Measurements from ENCODE around the gene GEMIN5.

Gene GEMIN5

GRCh38 chr5:154873791-154874331 is 64.2 kb downstream of the GEMIN5 start:
- DNase-seq, result no peak

DNA sequence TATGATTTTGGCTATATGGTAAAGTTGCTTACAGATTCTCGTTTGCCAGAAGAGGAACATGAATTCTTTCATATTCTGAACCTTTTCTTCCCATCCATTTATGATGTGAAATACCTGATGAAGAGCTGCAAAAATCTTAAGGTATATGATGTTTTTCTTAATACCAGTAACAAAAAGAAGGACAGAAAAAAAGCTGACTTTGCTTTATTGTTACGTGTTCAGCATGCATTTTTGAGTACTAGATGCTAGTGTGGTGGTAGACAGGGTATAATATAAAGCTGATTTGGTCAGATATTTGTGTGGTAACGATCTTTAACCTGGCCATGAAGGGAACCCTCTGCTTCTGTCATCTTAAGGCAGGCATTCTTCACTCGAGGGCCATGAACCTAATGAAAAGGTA is 66.3 kb downstream of the GEMIN5 start:
- no peak for DNase-seq

GRCh38 chr5:154868702-154869101 is 69.3 kb downstream of the GEMIN5 start:
- no peak for DNase-seq

- DNase-seq, result no peak
These were observed 71.2 kb downstream of the GEMIN5 start for GRCh38 chr5:154866841-154867240.

DNA sequence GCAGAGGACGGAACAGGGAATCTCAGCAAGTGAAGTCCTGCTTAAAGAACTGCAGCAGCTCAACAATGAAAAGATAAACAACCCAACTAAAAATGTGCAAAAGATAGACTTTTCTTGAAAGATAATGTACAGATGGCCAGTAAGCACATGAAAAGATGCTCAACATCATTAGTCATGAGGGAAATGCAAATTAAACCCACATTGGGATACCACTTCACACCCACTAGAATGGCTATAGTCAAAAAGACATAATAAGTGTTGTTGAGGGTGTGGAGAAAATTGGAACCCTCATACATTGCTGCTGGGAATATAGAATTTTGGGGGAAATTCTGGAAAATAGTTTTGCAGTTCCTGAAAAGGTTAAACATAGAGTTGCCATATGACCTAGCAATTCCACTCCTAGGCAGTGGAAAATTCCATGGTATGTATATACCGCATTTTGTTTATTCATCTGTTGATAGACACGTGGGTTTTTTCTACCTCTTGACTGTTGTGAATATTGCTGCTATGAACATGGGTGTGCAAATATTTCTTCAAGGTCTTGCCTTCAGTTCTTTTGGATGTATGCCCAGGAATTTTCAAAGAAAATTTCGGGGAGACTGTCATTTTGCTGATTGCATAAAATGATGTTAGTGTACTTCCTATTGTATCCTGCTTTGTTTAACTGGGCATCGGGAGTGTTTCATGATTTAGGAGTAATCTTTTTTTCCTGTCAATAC is 72.4 kb downstream of the GEMIN5 start:
- DNase-seq, result no peak

- no peak for DNase-seq
These were observed 74.5 kb downstream of the GEMIN5 start for GRCh38 chr5:154863291-154864080.

DNA sequence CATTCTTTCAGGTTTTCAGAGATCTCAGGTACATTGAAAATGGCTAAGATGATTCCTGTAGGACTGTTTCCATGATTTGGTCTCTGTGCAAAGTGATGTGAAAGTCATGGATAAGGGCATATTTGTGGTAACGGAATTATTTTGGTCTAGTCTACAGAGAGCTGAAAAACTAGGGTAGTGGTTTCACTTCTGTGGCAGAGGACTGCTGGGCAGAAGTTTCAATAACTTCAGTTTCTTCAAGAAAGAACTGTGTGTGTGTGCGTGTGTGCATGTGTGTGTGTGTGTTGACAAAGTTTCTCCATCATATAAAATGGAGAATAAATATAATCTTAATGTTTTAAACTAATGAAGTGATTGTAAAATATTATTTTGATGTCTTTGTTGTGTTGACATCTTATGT is 75.2 kb downstream of the GEMIN5 start:
- DNase-seq, result no peak

DNA sequence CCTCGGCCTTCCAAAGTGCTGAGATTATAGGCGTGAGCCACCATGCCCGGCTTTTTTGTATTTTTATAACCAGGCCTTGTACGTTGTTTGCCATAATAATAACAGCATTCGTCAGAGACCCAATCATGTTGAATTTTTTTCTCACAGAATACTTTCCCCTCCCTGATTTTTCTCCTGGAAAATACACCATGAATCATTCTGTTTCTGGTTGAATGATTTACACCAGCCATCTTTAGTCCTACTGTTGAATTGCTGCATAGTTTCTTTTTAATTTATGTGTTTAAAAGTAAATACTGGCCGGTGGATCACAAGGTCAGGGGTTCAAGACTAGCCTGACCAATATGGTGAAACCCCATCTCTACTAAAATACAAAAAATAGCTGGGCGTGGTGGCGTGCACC is 76.1 kb downstream of the GEMIN5 start:
- DNase-seq, result no peak

GRCh38 chr5:154860765-154861164 is 77.2 kb downstream of the GEMIN5 start:
- no peak for DNase-seq

GRCh38 chr5:154860123-154860522 is 77.9 kb downstream of the GEMIN5 start:
- no peak for DNase-seq

DNA sequence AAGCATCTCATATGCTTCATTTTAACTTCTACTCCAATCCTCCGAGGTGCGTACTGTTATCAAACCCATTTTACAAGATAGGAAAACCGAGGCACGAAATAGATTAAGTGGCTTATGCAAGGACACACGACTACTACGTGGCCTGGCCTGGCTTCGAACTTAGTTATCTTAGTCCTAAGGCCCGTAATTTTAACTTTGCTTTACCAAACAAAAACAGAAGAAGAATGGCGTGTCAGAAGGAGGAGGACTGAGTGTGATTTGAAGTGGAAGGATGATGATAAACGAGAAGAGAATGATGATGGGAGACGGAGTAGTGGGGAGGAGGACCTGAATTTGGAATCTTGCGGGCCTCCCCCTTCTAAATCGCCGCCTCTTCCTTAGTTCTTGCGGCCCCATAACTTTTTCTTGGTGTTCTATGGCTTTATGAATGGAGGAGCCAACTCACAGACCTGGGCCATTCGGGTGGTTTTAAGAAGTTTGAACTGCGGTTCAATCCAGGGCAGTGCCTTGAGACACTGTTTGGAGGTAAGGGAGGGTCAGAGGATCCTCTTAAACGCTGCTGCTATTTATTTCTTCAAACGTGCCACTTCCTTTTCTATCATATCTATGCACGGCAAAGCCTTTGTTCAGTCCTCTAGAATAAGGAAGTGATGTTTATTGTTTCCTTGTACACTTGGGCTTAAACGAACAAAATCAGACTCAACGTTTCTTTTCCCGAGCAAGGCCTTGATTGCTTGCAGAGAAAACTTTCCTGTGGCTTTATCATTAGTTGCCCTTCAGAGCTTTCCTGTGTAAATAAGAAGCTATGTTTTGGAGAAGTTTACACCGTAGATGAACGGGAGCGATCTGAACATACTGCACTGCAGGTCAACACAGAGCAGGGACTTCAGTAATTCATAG is 78.8 kb downstream of the GEMIN5 start:
- no peak for DNase-seq

DNA sequence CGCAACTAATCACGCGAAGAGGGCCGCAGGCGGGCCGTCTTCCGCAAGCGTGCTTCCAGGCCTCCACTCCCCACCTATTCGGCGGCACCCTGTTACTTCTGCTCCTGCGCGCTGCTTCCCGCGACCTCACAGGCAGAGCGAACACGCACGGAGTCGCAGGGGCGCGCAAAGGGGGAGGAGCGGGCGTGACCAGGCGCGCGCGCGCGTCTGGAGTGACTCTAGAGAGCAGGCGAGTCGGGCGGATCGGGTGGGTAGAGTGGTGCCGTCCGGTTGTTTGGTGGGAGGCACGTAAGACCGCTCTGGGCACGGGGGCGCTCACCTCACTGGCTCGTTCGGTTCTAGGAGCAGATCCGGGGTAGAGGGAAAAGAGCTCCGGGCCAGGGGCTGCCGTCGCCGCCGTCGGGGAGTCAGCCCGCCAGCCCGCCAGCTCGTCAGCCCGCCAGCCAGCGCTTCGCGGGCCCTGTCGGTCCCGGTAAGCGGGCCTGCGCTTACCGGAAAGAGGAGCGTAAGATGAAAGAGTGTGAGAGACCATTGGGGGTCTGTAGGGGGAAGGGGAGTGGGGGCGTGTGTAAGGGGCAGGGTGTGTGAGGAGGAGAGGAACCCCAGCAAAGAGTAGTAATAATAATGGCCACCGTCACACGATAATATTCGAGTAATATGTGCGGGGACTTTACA is 79.6 kb downstream of the GEMIN5 start, which contains the start of gene CNOT8:
Gene CNOT8, plus strand, starts transcription at position 331 of the 675 bp plus-strand sequence. CDS start 4,652 bp downstream, outside the sequence.
- DNase-seq, result peak; percentile 62

GRCh38 chr5:154857530-154858296 is 80.3 kb downstream of the GEMIN5 start:
- DNase-seq, result no peak

- DNase-seq, result no peak
These were observed 86.7 kb downstream of the GEMIN5 start for GRCh38 chr5:154851351-154851750.

DNA sequence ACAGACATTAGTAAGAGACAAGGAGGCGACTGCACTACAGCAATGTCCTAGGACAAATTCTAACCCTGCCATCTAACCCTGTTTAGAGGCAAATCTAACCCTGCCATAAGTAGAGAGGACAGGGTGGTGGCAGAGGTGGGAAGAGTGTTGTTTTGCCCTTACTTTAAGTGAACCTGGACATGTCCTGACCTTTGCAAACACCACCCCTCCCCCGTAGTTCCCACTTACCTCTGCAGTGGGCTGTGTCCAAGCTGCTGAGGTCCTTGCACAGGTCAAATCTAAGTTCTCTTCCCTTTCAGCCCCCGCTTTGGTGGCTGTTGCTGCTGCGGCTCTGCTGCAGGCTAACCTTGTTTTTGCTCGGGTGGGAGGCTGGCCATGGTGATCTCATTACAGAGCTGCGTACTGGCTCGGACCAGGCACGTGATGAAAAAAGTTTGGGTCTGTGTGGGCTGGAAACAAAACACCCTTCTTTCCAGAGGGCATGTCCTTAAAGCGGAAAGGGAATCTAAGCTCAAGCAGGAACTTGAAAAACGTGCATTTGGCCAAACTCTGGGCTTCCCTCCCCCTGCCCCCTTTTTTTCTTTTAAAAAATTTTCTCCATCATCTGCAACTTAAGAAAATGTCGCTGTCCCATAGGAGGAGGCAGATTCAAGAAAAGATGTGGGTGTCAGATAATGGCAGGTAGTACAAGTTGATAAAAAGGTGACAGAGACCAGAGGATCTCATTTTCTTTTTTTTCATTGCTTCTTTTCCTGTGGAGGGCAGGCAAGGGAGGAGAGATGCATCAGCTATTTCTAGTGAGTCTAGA is 87.6 kb downstream of the GEMIN5 start, which contains the start of gene FAXDC2:
Gene FAXDC2, minus strand, starts transcription at position 349 of the 808 bp plus-strand sequence. CDS start 12,425 bp downstream, outside the sequence.
- no peak for DNase-seq

GRCh38 chr5:154849791-154850201 is 88.2 kb downstream of the GEMIN5 start:
- DNase-seq, result no peak

DNA sequence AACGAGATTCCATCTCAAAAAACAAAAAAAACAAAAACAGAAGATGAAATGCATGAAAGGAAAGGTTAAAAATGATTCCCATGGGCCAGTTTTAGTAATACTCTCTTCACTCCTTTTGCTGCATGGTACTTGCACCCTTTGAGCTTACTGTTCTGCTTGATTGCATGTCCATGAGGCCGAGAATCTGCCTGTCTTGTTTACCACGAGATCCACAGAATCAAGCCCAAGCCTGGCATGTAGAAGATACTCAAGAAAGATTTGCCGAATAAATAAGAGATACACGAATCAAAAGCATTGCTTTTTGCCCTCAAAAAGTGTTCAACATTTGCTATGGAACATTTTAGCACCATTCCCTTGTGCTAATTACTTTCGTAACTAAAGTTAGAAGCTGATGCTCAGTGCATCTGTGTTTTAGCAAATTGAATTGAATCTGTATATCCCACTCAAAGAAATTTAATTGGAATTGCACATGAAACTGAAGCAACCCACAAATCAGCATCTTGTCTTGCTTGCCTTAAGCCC is 88.7 kb downstream of the GEMIN5 start:
- DNase-seq, result no peak

DNA sequence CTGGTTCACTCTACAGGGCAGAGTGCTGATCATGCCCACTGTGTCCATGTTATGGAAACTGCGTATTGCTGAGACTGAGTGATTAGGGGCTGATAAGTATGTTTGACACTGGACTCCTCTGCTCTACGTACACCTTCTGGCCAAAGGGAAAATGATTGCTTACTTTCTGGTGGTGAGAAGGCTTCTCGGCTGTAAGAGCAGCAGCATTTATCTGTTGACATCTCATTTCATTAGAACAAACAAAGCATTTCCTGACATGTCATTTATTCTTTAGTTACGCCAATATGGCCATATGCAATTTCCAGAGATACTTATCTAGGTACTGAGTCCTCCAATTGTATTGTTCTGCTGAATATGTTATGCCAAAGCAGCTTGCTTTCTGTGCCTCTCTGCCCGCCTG is 93.2 kb downstream of the GEMIN5 start:
- no peak for DNase-seq

DNA sequence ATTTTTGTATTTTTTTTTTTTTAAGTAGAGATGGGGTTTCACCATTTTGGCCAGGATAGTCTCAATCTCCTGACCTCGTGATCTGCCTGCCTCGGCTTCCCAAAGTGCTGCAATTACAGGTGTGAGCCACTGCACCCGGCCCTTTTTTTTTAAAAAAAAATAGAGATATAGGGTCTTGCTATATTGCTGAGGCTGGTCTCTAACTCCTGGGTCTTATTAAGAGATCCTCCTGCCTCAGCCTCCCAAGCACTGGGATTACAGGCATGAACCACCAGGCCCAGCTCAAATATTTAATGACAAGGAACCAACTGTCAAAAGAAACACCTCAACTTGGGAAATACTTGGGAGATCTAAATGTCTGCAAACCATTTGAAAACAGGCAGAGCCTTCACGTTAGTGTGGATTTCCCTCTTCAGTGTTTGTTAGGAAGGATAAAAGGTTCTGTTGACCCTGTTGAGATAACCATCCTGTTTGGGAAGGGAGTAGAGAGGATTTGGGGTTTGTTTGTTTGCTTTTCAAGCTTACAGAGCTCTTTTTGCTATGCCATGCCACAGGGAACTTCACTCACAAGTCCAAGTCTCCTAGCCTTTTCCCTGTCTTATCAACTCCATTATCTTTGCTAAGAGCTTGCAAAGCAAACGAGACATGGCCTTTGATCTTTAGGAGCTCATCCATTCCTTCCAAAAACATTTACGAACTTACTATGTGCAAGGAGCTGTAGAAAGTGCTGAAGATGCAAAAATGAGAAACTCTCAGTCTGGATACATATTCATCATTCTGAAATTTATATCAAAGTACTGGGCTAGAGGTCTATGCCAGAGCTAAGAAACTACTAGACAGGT is 95.1 kb downstream of the GEMIN5 start:
- no peak for DNase-seq

All from NCI-H1417 treated with DMSO at 0.1 percent for 48 hours (cell line).